Measurements from ENCODE around the gene C19orf53.

DNA sequence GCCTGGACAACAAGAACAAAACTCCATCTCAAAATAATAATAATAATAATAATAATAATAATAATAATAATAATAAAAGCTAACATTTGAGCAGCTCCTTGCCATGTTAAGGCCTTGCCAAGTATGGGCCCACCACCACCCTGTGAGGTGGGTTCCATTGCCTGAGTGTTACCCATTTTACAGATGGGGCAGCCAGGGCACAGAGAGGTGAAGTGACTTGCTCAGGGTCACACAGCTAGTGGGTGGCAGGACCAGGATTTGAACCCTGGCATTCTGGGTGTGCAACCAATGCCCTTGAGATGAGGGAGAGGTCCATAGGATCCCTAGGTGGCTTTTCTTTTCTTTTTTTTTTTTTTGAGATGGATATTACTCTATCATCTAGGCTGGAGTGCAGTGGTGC is 50.4 kb downstream of the C19orf53 start:
- TF ChIP-seq EZH2 (IDR thresholded peaks at IDR 0.05; ENCODE audit: low read depth, unreplicated experiment) (no peak), POLR2AphosphoS5 (IDR thresholded peaks at IDR 0.05; ENCODE audit: low read depth) (no peak), EZH2phosphoT487 (IDR thresholded peaks at IDR 0.05; ENCODE audit: unreplicated experiment) (no peak), JUNB (IDR thresholded peaks at IDR 0.05; ENCODE audit: unreplicated experiment) (no peak), CREB1 (CRISPR knock-in tag; IDR thresholded peaks at IDR 0.05; ENCODE audit: low read depth) (no peak), ZNF331 (CRISPR knock-in tag; IDR thresholded peaks at IDR 0.05; ENCODE audit: low read depth) (no peak)
- TF ChIP-seq, protein P1, sequence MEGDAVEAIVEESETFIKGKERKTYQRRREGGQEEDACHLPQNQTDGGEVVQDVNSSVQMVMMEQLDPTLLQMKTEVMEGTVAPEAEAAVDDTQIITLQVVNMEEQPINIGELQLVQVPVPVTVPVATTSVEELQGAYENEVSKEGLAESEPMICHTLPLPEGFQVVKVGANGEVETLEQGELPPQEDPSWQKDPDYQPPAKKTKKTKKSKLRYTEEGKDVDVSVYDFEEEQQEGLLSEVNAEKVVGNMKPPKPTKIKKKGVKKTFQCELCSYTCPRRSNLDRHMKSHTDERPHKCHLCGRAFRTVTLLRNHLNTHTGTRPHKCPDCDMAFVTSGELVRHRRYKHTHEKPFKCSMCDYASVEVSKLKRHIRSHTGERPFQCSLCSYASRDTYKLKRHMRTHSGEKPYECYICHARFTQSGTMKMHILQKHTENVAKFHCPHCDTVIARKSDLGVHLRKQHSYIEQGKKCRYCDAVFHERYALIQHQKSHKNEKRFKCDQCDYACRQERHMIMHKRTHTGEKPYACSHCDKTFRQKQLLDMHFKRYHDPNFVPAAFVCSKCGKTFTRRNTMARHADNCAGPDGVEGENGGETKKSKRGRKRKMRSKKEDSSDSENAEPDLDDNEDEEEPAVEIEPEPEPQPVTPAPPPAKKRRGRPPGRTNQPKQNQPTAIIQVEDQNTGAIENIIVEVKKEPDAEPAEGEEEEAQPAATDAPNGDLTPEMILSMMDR (conservative IDR thresholded peaks at IDR 0.05; ENCODE audit: low read depth in 2 of 2) = no peak
- TF ChIP-seq, protein P2, sequence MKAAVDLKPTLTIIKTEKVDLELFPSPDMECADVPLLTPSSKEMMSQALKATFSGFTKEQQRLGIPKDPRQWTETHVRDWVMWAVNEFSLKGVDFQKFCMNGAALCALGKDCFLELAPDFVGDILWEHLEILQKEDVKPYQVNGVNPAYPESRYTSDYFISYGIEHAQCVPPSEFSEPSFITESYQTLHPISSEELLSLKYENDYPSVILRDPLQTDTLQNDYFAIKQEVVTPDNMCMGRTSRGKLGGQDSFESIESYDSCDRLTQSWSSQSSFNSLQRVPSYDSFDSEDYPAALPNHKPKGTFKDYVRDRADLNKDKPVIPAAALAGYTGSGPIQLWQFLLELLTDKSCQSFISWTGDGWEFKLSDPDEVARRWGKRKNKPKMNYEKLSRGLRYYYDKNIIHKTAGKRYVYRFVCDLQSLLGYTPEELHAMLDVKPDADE (IDR thresholded peaks at IDR 0.05) = no peak
- TF ChIP-seq, protein P3, sequence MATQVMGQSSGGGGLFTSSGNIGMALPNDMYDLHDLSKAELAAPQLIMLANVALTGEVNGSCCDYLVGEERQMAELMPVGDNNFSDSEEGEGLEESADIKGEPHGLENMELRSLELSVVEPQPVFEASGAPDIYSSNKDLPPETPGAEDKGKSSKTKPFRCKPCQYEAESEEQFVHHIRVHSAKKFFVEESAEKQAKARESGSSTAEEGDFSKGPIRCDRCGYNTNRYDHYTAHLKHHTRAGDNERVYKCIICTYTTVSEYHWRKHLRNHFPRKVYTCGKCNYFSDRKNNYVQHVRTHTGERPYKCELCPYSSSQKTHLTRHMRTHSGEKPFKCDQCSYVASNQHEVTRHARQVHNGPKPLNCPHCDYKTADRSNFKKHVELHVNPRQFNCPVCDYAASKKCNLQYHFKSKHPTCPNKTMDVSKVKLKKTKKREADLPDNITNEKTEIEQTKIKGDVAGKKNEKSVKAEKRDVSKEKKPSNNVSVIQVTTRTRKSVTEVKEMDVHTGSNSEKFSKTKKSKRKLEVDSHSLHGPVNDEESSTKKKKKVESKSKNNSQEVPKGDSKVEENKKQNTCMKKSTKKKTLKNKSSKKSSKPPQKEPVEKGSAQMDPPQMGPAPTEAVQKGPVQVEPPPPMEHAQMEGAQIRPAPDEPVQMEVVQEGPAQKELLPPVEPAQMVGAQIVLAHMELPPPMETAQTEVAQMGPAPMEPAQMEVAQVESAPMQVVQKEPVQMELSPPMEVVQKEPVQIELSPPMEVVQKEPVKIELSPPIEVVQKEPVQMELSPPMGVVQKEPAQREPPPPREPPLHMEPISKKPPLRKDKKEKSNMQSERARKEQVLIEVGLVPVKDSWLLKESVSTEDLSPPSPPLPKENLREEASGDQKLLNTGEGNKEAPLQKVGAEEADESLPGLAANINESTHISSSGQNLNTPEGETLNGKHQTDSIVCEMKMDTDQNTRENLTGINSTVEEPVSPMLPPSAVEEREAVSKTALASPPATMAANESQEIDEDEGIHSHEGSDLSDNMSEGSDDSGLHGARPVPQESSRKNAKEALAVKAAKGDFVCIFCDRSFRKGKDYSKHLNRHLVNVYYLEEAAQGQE (IDR thresholded peaks at IDR 0.05; ENCODE audit: unreplicated experiment) = no peak

Data from GM23338 (cell line).